Brain microvascular endothelial cell (primary cell): ENCODE results near the gene RAP1GAP.
A peak's percentile ranks its signal among the peaks of the same experiment; 100 is the strongest.

Experiments
- DNase-seq: peaks from one replicate; pipeline ENCODE4 v3.0.0-alpha.2; 2020
- H3K27ac ChIP-seq: fragments of 250-450 bp; sonication (Bioruptor Pico); 2 replicates; pipeline ENCODE4 v1.5.1; 2020; ENCODE audit warnings: mild to moderate bottlenecking, moderate library complexity
- H3K27me3 ChIP-seq: fragments of 250-450 bp; sonication (Bioruptor Pico); replicated peaks from 2 replicates; pipeline ENCODE4 v1.5.1; 2020; ENCODE audit warnings: mild to moderate bottlenecking
- H3K36me3 ChIP-seq: fragments of 250-450 bp; sonication (Bioruptor Pico); replicated peaks from 2 replicates; pipeline ENCODE4 v1.5.1; 2020; ENCODE audit warnings: mild to moderate bottlenecking
- H3K4me3 ChIP-seq: 2 replicates; pipeline ENCODE4 v1.5.1; 2011; ENCODE audit warnings: low read depth, mild to moderate bottlenecking, control low read depth, low read length, moderate library complexity
- CTCF ChIP-seq: IDR thresholded peaks from 2 replicates; pipeline ENCODE4 v1.5.1; 2011; ENCODE audit warnings: low read depth, mild to moderate bottlenecking, moderate library complexity, low read length, control low read depth, inconsistent platforms; ENCODE audit errors: missing control alignments
- in situ Hi-C: cut with HindIII; loops from 2 replicates; pipeline ENCODE4 v1.10.0; 2017; ENCODE audit warnings: low sequenced_read_pairs, low pct_ligation_motif_present

The RAP1GAP gene

GRCh38 chr1:21574466-21575151, 94.5 kb downstream of the RAP1GAP start:
- Histone ChIP-seq H3K27ac (peak overlapping the region; percentile 10), H3K36me3 (no peaks in the 10 kb centered on the region), H3K27me3 (no peaks in the 10 kb centered on the region), H3K4me3 (no peak overlapping the region)
- TF ChIP-seq CTCF, result peak; percentile 23
- peak; percentile 51 for DNase-seq
- in situ Hi-C loops, result no loop called here

- in situ Hi-C loops, result no loop called here
- peak; percentile 70 for DNase-seq
- TF ChIP-seq CTCF, result peak; percentile 79
- Histone ChIP-seq H3K27me3 (no peaks in the 10 kb centered on the region), H3K27ac (no peak overlapping the region), H3K4me3 (no peak overlapping the region), H3K36me3 (no peaks in the 10 kb centered on the region)
These were observed 95.1 kb downstream of the RAP1GAP start for GRCh38 chr1:21573971-21574465.

DNA sequence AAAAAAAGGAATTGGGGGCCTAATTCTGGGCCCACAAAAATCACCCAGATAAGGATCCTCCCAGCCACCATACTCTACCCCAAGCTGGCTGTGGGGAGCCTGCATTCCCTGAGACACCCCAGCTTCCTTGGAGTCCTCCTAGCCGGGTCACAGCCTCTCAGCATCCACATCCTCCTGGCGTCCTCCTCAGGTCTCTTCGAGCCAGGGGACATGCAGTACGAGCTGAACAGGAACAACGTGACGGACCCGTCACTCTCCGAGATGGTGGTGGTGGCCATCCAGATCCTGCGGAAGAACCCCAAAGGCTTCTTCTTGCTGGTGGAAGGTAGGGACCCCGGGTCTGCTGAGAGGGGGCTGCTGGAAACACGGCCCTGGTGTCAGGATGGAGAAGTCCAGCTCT, 95.7 kb downstream of the RAP1GAP start:
- in situ Hi-C loops, result no loop called here
- Histone ChIP-seq H3K4me3 (no peak overlapping the region), H3K36me3 (no peaks in the 10 kb centered on the region), H3K27me3 (no peaks in the 10 kb centered on the region), H3K27ac (no peak overlapping the region)
- no peak for TF ChIP-seq CTCF
- DNase-seq, result no peak

GRCh38 chr1:21572735-21573277, 96.4 kb downstream of the RAP1GAP start:
- in situ Hi-C loops, result no loop called here
- no peak for DNase-seq
- Histone ChIP-seq H3K4me3 (no peak overlapping the region), H3K27ac (no peak overlapping the region), H3K27me3 (no peaks in the 10 kb centered on the region), H3K36me3 (no peaks in the 10 kb centered on the region)
- no peak for TF ChIP-seq CTCF

GRCh38 chr1:21572221-21572620, 96.9 kb downstream of the RAP1GAP start:
- TF ChIP-seq CTCF, result no peak
- Histone ChIP-seq H3K27ac (no peak overlapping the region), H3K27me3 (no peaks in the 10 kb centered on the region), H3K36me3 (no peaks in the 10 kb centered on the region), H3K4me3 (no peak overlapping the region)
- no peak for DNase-seq
- in situ Hi-C loops, result no loop called here

GRCh38 chr1:21570885-21571284, 98.3 kb downstream of the RAP1GAP start:
- Histone ChIP-seq H3K27me3 (no peaks in the 10 kb centered on the region), H3K27ac (no peak overlapping the region), H3K4me3 (no peak overlapping the region), H3K36me3 (no peaks in the 10 kb centered on the region)
- in situ Hi-C loops, result no loop called here
- no peak for TF ChIP-seq CTCF
- no peak for DNase-seq
